GM19455 (cell line): ENCODE results near the gene C1orf226.

Experiments
- ATAC-seq: cut with Tn5 transposase; IDR thresholded peaks from one replicate; pipeline ENCODE4 v1.9.1; 2021; ENCODE audit not compliant: unreplicated experiment

C1orf226 gene

GRCh38 chr1:162384116-162384515 lies 2.6 kb downstream of the C1orf226 start:
- ATAC-seq, result no peak

- ATAC-seq, result no peak
Measured at GRCh38 chr1:162384601-162385279, 3.2 kb downstream of the C1orf226 start.

- ATAC-seq, result no peak
Measured at GRCh38 chr1:162385280-162385623, 3.7 kb downstream of the C1orf226 start.

- no peak for ATAC-seq
Measured at GRCh38 chr1:162385702-162386101, 4.2 kb downstream of the C1orf226 start.

GRCh38 chr1:162386292-162387225 lies 5.0 kb downstream of the C1orf226 start:
- no peak for ATAC-seq

GRCh38 chr1:162387226-162388082 lies 5.9 kb downstream of the C1orf226 start:
- ATAC-seq, result no peak

- no peak for ATAC-seq
Measured at GRCh38 chr1:162388083-162388594, 6.6 kb downstream of the C1orf226 start.

- ATAC-seq, result no peak
Measured at GRCh38 chr1:162388615-162389014, 7.1 kb downstream of the C1orf226 start.

- no peak for ATAC-seq
Measured at GRCh38 chr1:162389021-162389818, 7.7 kb downstream of the C1orf226 start.

GRCh38 chr1:162389971-162390370 lies 8.4 kb downstream of the C1orf226 start:
- no peak for ATAC-seq

- ATAC-seq, result no peak
Measured at GRCh38 chr1:162390396-162391185, 9.1 kb downstream of the C1orf226 start.

- no peak for ATAC-seq
Measured at GRCh38 chr1:162391790-162392563, 10.4 kb downstream of the C1orf226 start.

- no peak for ATAC-seq
Measured at GRCh38 chr1:162396201-162396906, 14.8 kb downstream of the C1orf226 start.

GRCh38 chr1:162397039-162397448 lies 15.5 kb downstream of the C1orf226 start:
- ATAC-seq, result no peak

GRCh38 chr1:162397943-162398560 lies 16.5 kb downstream of the C1orf226 start:
- ATAC-seq, result no peak

- ATAC-seq, result no peak
Measured at GRCh38 chr1:162398999-162399580, 17.6 kb downstream of the C1orf226 start.

GRCh38 chr1:162400790-162401355 lies 19.3 kb downstream of the C1orf226 start:
- no peak for ATAC-seq
